Stimulated activated CD4-positive, alpha-beta T cell treated with anti-CD3 and anti-CD28 coated beads, Interleukin-4, amount 100 ng/mL, for 24 hours (primary cell): ENCODE measurements around the gene COL9A3.

Experiments
- DNase-seq: peaks from one replicate; pipeline ENCODE4 v3.0.0-alpha.2; 2020

Gene COL9A3

DNA sequence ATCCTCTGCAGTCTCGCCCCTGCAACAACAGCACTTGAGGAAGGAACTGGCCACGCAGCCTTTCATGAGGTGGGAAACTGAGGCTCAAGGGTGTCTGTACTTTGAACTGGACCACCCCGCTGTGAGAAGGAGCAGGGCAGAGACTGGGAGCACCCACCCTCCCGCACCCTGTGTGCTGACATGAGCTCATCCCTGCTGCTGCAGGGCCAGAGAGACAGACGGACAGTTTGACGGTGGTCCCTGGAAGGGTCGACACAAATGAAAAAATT lies 37.5 kb upstream of the COL9A3 start:
- no peak for DNase-seq

DNA sequence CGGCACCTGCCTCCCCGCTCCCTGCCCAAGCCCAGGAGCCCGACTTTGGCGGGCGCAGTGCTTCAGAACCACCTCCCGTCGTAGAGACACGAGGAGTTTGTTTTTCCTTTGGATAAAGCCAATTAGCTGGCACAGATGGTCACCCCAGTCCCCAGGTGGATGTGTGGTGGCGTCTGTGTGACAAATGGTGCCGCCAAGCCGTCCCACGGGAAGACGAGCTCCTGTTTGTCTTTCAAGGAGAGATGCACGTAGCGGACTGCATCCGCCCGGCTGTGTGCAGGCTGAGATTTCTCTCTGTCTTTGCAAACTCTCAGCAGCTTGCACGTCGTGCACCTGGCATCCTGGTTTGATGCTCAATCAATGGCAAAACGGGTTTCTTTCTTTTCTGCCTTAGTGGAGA lies 36.6 kb upstream of the COL9A3 start:
- DNase-seq: no peak

DNA sequence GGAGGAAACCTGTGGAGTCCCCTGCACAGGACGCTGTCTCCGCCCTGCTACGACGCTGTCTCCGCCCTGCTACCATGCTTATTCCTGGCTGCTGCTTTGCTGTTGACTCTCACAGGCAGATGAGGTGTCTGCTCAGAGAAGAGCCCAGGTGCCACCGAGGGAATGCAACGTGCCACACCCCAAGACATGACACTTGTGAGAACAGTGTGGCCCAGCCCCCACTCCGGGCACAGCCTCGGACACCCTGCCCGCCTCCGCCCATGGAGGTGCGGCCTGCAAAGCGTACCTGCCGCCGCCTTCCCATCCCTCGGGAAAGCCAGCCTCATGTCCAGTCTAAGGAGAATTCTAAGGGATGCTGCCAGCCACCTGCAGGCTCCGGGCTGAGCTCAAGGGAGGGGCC lies 36.2 kb upstream of the COL9A3 start:
- DNase-seq: no peak

GRCh38 chr20:62782149-62782892 lies 34.5 kb upstream of the COL9A3 start:
- DNase-seq: no peak

- no peak for DNase-seq
These were observed 34.0 kb upstream of the COL9A3 start for GRCh38 chr20:62782893-62783278.

DNA sequence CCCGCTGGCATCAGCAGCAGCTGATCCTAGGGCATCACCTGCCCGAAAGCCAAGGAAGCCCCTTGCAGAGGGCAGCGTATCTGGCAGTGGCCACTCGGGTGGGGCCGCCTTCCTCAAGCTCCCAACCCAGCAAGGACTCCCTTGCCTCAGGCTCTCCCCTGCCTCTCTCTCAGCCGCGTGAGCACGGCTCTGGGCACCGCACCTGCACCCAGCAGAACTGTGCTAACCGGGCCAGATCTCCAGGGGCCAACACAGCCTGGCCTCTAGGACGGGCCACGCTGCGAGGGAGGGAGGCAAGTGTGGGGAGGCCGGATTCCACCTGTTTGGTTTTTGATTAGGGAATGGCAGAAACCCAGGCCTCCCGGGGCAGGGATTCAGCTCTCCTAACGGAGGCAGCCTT lies 32.4 kb upstream of the COL9A3 start:
- no peak for DNase-seq

DNA sequence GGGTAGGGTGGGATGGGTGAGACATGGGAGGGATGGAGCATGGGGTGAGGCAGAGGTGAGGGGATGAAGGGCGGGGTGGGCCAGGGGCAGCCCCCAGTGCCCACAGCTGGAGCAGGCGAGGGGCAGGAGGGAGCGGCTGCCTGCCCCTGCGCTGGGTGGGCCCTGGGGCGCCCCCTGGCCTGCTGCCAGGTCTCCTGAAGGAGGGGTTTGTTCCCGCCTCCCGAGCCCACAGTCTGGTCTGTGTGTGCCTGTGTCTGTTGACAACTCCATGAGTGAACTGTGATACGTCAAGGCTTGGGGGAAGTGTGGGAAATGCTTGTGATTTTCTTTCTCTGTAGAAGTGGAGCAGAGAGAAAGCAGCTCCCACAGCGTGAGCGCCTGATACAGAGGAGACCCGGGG lies 31.5 kb upstream of the COL9A3 start:
- no peak for DNase-seq

- no peak for DNase-seq
These were observed 30.7 kb upstream of the COL9A3 start for GRCh38 chr20:62786157-62786556.

- no peak for DNase-seq
These were observed 29.5 kb upstream of the COL9A3 start for GRCh38 chr20:62787321-62787720.

DNA sequence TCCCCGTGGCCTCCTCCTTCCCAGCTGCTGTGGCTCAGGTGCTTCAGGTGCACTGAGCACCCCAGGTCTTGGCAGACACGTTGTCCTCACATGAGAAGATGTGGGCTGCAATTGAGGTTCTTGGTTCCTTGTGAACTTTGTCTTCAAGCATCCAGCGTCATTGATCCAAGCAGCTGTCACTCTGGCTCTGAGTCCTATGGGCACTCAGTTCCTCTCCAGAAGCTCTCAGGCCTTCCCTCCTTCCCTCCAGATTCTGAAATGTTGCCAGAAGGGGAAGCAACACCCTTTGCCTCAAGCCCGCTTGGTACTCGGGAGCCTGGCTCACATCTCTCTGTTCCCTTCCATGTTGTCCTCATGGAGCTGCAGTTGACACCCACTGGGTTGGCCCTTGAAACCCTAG lies 29.0 kb upstream of the COL9A3 start:
- no peak for DNase-seq

GRCh38 chr20:62788607-62789006 lies 28.2 kb upstream of the COL9A3 start:
- no peak for DNase-seq

DNA sequence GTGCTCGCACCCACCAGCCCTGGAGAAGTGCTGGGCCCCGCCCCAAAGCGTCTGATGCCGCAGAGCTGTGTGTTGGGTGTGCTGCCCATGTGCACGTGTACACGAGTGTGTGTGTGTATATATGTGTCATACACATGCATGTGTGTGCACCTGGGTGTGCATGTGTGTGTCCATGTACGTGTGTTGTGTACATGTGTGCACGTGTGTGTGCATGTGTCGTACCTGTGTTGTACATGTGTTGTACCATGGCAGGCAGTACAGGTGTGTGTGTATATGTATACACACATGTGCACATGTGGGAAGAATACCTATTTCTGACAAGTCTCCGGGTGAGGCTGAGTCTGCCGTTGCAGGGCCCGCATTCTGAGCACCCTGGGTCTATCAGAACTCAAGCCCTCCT lies 26.8 kb upstream of the COL9A3 start:
- no peak for DNase-seq

DNA sequence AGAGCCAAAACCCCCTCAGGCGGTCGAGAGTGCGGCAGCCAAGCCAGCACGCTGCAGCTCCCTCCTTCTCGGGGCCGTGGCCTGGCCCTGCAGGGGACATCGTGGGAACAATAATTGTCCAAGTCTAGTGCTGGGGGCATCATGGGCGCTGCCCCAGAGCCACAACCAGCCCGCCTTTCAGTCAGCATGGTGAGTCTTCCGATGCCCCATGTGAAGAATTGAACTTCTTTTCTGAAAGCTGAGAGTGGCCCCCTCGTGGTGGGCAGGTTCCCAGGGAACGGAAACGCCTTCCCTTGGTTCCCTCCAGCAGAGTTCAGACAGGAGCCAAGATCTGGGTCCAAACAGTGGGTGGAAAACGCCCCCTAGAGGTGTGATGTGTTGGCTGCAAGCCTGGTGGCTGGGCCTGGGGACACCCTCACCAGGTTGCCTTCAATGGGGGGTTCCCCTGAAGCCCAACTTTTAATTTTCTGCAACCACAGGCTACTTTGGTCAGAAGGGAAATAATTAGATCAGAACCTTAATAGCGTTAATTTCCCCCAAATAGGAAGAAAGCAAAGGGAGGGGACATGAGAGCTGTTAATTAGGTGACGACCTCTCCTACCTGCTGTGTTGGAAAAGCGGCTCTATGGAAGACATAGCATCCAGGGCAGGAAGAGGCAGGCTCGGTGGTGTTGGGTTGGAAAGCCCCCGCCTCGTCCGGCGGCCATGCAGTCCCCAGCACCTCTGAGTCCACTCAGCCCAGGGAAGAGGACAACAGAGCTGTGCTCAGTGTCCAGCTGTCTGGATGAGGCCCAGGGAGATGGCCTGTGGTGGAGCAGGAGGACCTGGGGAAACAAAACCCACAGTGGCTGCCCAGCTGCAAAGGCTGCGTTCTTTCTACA lies 25.3 kb upstream of the COL9A3 start:
- DNase-seq: peak; percentile 82

DNA sequence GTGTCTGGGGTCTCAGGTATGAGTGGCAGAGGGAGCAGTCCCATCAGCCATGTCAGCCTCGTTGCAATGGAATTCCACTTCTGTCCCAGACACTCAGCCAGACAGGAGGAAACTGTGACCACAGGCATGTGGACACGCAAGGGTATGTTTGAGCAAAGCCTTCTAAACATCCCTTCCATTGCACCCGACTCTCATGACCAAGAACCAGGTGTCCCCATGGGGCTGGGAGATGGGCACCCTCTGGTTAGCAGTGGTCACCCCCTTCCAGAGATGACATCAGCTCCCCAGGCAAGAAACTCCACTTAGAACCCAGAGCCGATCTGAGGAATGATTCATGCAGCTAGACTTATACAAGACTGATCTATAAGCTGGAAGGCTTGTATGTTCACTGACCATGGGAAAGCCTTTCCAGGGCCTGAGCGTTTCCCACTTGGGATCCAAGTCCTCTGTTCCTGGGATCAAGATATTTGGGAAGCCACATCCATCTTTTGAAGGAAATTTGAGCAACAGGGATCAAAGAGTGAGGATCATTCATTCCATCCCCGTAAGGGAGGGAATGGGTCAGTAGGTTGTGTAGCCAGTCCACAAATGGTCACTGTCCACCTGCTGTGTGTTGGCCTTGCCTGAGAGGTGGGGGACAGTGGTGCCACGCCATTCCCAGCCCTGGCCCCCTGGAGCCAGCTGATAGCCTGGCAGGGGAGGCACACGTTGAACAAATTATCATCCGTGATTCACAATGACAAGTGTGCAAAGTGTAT lies 24.5 kb upstream of the COL9A3 start:
- no peak for DNase-seq

- DNase-seq: no peak
These were observed 23.7 kb upstream of the COL9A3 start for GRCh38 chr20:62792940-62793756.

- DNase-seq: no peak
These were observed 23.2 kb upstream of the COL9A3 start for GRCh38 chr20:62793757-62794006.

GRCh38 chr20:62794007-62794724 lies 22.7 kb upstream of the COL9A3 start:
- peak; percentile 93 for DNase-seq

- peak; percentile 69 for DNase-seq
These were observed 21.7 kb upstream of the COL9A3 start for GRCh38 chr20:62795023-62795761.

DNA sequence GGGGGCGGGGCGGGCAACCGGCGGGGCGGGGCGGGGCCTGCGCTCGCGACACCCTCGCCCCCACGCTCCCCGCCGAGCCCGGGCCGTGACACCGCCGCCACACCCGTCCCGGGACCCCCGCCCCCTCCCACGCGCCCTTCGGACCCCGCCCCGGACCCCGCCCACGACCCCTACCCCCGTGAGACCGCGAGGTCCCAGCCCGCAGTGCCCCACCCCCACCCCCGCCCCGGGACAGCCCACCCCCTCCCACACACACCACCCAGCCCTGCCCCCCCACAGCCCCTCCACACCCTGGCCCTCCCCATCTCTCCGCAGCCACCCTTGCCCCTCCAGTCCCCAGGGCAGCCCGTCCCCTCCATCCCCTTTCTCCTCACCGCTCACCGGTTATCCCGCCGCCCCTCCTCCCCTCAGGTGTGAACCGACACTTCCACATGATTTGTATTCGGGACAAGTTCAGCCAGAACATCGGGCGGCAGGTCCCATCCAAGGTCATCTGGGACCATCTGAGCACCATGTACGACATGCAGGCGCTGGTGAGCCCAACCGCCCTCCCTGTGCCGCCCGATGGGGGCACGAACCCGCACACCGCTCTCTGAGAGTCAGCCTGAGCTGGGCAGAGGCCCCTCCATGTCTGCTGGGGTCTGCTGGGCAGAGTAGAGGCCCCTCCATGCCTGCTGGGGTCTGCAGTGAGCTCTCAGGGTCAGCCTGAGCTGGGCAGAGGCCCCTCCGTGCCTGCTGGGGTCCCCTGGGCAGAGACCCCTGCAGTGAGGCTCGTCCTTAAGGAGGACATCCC lies 20.0 kb upstream of the COL9A3 start:
- DNase-seq: no peak

DNA sequence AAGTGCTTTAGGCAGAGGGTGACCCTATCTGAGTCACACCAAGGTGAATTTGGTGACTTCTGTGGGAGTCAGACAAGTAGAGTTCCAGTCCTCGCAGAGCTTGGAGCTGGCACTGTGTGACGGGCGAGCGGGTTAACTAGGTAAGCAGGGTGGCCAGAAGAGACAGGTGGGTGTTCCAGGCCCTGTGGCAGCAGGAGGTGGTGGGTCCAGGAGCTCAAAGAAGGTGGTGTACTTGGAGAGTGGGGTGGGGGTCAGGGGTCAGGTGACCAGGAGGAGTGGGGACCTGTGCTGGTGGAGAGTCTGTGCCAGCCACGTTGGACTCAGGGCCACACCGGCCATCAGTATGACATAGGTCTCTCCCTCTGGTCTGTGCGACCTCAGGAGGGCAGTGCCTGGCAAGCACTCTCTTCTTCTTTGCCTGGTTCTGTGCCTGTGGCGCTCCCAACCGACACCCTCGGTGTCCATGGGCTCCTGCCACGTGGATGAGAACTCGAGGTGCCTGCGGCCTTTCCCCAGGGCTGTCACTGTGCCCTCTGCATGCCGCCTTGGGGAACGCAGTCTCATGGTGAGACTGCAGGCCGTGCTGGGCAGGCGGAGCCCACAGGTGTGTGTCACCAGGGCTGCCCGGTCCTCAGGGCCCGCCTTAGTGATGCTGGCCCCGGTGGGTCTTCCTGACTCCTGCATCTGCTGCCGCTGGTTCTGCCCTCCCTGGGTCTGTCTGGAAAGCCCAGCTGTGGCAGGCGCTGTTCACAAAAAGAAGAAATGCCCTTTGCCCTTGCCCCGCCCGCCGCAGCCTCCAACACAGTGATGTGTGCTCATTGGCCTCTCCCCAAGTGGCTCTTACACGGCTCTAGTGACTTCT lies 18.9 kb upstream of the COL9A3 start:
- DNase-seq: no peak
